Right lobe of liver (tissue), 4 donors: ENCODE data around the gene MAPT.

Experiments used
- CTCF ChIP-seq, 4 donors: fragments of 200-600 bp in 3 of 4; fragments of 450-650 bp in 1 of 4; IDR thresholded peaks; one replicate each; pipeline versions ENCODE4 v1.5.1 to v1.8.0; 2016 to 2022; ENCODE audit warnings: antibody characterized with exemption in 4 of 4, mild to moderate bottlenecking in 2 of 4
- POLR2A ChIP-seq: fragments of 450-650 bp; IDR thresholded peaks from one replicate; pipeline ENCODE4 v1.6.1; 2017; ENCODE audit warnings: antibody characterized with exemption, mild to moderate bottlenecking
- donor health status: DM: no; HTN: no; CAD: no.
- donor health status: DM: no; HTN: no; CAD: no.
- donor health status: DM: no; HTN: yes; CAD: no.

GRCh38 chr17:45870342-45870974, 23.9 kb upstream of the MAPT start:
- TF ChIP-seq CTCF (IDR thresholded peaks at IDR 0.05), result no peak
- TF ChIP-seq POLR2A, result no peak
